GM23338 (cell line): Measurements from ENCODE around the gene CARD9. TPM values are rescaled to one million over a fixed set of nuclear protein-coding genes. Genes with fewer than 3 reads are reported as not detected.

ENCODE experiments used
- ATAC-seq: fragments of 200-7000 bp; cut with Tn5 transposase; 3 replicates; pipeline ENCODE4 v1.9.1; 2020
- DNase-seq: peaks from one replicate; pipeline ENCODE4 v3.0.0-alpha.2; 2015; ENCODE audit warnings: low spot score
- H2AFZ ChIP-seq: fragments of 200-600 bp; sonication (generic); 2 replicates; pipeline ENCODE4 v1.8.0; 2016; ENCODE audit warnings: antibody characterized with exemption, mild to moderate bottlenecking, moderate library complexity
- H3F3A ChIP-seq: fragments of 200-600 bp; sonication (generic); replicated peaks from 2 replicates; pipeline ENCODE4 v1.8.0; 2017; ENCODE audit warnings: antibody characterized with exemption, mixed run types, low read depth
- H3K27ac ChIP-seq: fragments of 200-600 bp; sonication (generic); 2 replicates; pipeline ENCODE4 v1.6.1; 2016; ENCODE audit warnings: low read depth
- H3K27me3 ChIP-seq: fragments of 200-600 bp; sonication (generic); 2 replicates; pipeline ENCODE4 v1.8.0; 2016; ENCODE audit warnings: mild to moderate bottlenecking, mixed run types, moderate library complexity; ENCODE audit not compliant: insufficient read depth
- H3K36me3 ChIP-seq: fragments of 200-600 bp; sonication (generic); 2 replicates; pipeline ENCODE4 v1.8.0; 2016; ENCODE audit warnings: mild to moderate bottlenecking; ENCODE audit not compliant: insufficient read depth
- H3K4me1 ChIP-seq: fragments of 200-600 bp; sonication (generic); 2 replicates; pipeline ENCODE4 v1.8.0; 2016; ENCODE audit warnings: mild to moderate bottlenecking, moderate library complexity; ENCODE audit not compliant: insufficient read depth
- H3K4me2 ChIP-seq: fragments of 200-600 bp; sonication (generic); 2 replicates; pipeline ENCODE4 v1.7.1; 2017; ENCODE audit warnings: mixed run types
- H3K4me3 ChIP-seq: fragments of 200-600 bp; sonication (generic); 2 replicates; pipeline ENCODE4 v1.6.1; 2016; ENCODE audit warnings: mixed run types
- H3K79me2 ChIP-seq: fragments of 200-600 bp; sonication (generic); replicated peaks from 2 replicates; pipeline ENCODE4 v1.8.0; 2017; ENCODE audit warnings: mild to moderate bottlenecking; ENCODE audit not compliant: insufficient read depth
- H3K9me2 ChIP-seq: fragments of 200-600 bp; sonication (generic); 2 replicates; pipeline ENCODE4 v1.8.0; 2017; ENCODE audit not compliant: insufficient read depth
- H4K20me1 ChIP-seq: fragments of 200-600 bp; sonication (generic); replicated peaks from 2 replicates; pipeline ENCODE4 v1.8.0; 2017; ENCODE audit warnings: mild to moderate bottlenecking; ENCODE audit not compliant: insufficient read depth
- H3K27ac Mint-ChIP-seq: 2 replicates; pipeline ENCODE4 v1.8.0; 2020; ENCODE audit warnings: inconsistent platforms, mild to moderate bottlenecking, moderate library complexity, mixed read lengths
- H3K27me3 Mint-ChIP-seq: 3 replicates; pipeline ENCODE4 v1.8.0; 2022; ENCODE audit warnings: low read depth, mild to moderate bottlenecking, moderate library complexity, mixed read lengths, inconsistent platforms; ENCODE audit not compliant: insufficient read depth, poor library complexity
- H3K36me3 Mint-ChIP-seq: 3 replicates; pipeline ENCODE4 v1.8.0; 2021; ENCODE audit warnings: low read depth, mild to moderate bottlenecking, inconsistent platforms, moderate library complexity, mixed read lengths
- H3K4me1 Mint-ChIP-seq: 3 replicates; pipeline ENCODE4 v1.8.0; 2020; ENCODE audit warnings: mild to moderate bottlenecking, inconsistent platforms, mixed read lengths
- H3K4me3 Mint-ChIP-seq: 3 replicates; pipeline ENCODE4 v1.8.0; 2021; ENCODE audit warnings: moderate library complexity, mild to moderate bottlenecking, inconsistent platforms, mixed read lengths
- H3K9me3 Mint-ChIP-seq: 3 replicates; pipeline ENCODE4 v1.8.0; 2020; ENCODE audit warnings: moderate library complexity, mild to moderate bottlenecking, inconsistent platforms, mixed read lengths
- CTCF ChIP-seq, 2 experiments: fragments of 200-600 bp in 1 of 2; sonication (generic) in 1 of 2; conservative IDR thresholded peaks; 2 replicates each; pipeline versions ENCODE4 v1.5.1 to v1.6.1; 2016 to 2017; ENCODE audit warnings: antibody characterized with exemption in 2 of 2, low read depth in 2 of 2, mild to moderate bottlenecking in 2 of 2, moderate library complexity in 1 of 2
- ETS1 ChIP-seq: IDR thresholded peaks from 2 replicates; pipeline ENCODE4 v1.6.1; 2016; ENCODE audit warnings: antibody characterized with exemption
- EZH2 ChIP-seq: fragments of 200-600 bp; sonication (generic); IDR thresholded peaks from one replicate; pipeline ENCODE4 v1.8.0; 2017; ENCODE audit warnings: antibody characterized with exemption, mild to moderate bottlenecking, low read depth; ENCODE audit not compliant: unreplicated experiment
- EZH2phosphoT487 ChIP-seq: fragments of 200-600 bp; sonication (generic); IDR thresholded peaks from one replicate; pipeline ENCODE4 v1.8.1; 2018; ENCODE audit warnings: antibody characterized with exemption; ENCODE audit not compliant: unreplicated experiment
- NANOG ChIP-seq: IDR thresholded peaks from 2 replicates; pipeline ENCODE4 v1.6.1; 2016; ENCODE audit warnings: antibody characterized with exemption, borderline replicate concordance
- REST ChIP-seq: IDR thresholded peaks from one replicate; pipeline ENCODE4 v1.6.1; 2018; ENCODE audit warnings: antibody characterized with exemption; ENCODE audit not compliant: unreplicated experiment
- STAT1 ChIP-seq: IDR thresholded peaks from one replicate; pipeline ENCODE4 v1.6.1; 2016; ENCODE audit warnings: antibody characterized with exemption; ENCODE audit not compliant: unreplicated experiment
- ZNF114 ChIP-seq: fragments of 250-450 bp; sonication (Bioruptor Pico); IDR thresholded peaks from 2 replicates; pipeline ENCODE4 v1.5.0; 2020; ENCODE audit warnings: mild to moderate bottlenecking, moderate library complexity
- ZNF331 ChIP-seq: fragments of 250-450 bp; sonication (Bioruptor Pico); IDR thresholded peaks from 2 replicates; pipeline ENCODE4 v1.5.0; 2020; ENCODE audit warnings: low read depth, mild to moderate bottlenecking, moderate library complexity
- ZNF462 ChIP-seq: fragments of 250-450 bp; sonication (Bioruptor Pico); IDR thresholded peaks from 2 replicates; pipeline ENCODE4 v1.5.0; 2020; ENCODE audit warnings: mild to moderate bottlenecking, moderate library complexity
- polyA plus RNA-seq: library from polyadenylated mRNA; unstranded; fragments of >200 nt; fragmentation: Nextera tagmentation; extraction: Ambion mirVana; gene quantifications from 2 replicates; pipeline ENCODE4 v1.2.1, GENCODE V29; 2016
- total RNA-seq: library from RNA; depleted of rRNA; stranded (reverse); fragments of >200 nt; shearing (Covaris generic); gene quantifications from 2 replicates; pipeline ENCODE4 v1.2.3, GENCODE V29; 2014

Gene CARD9
- total and polyA plus RNA-seq, 2 experiments from 2014 or later: 0.49 to 0.63 TPM

GRCh38 chr9:136372006-136372405 is 1.5 kb downstream of the CARD9 start:
- Mint-ChIP-seq H3K4me1 (no peaks in the 10 kb centered on the region), H3K4me3 (no peak overlapping the region), H3K27ac (no peak overlapping the region), H3K36me3 (peaks cover 6% of the 10 kb centered on the region; the same call in 2 of the 3 replicates), H3K27me3 (peaks cover 8% of the 10 kb centered on the region), H3K9me3 (no peaks in the 10 kb centered on the region)
- no peaks in the 10 kb centered on the region for H3F3A ChIP-seq
- H3K36me3 ChIP-seq: no peaks in the 10 kb centered on the region
- H3K27ac ChIP-seq: no peak overlapping the region
- no peaks in the 10 kb centered on the region for H3K79me2 ChIP-seq
- no peak overlapping the region for H3K4me3 ChIP-seq
- H4K20me1 ChIP-seq: no peaks in the 10 kb centered on the region; the same call in 1 of the 2 replicates
- DNase-seq (no peak), ATAC-seq (no peak)
- H2AFZ ChIP-seq: no peak overlapping the region
- TF ChIP-seq REST (no peak), STAT1 (no peak), NANOG (no peak), EZH2 (no peak), CTCF (conservative IDR thresholded peaks at IDR 0.05; ENCODE audit: low read depth in 2 of 2) (no peak), EZH2phosphoT487 (no peak), ZNF331 (CRISPR knock-in tag) (no peak), ZNF462 (no peak), ETS1 (no peak), ZNF114 (no peak)
- no peak overlapping the region for H3K4me2 ChIP-seq
- H3K27me3 ChIP-seq: no peaks in the 10 kb centered on the region
- no peaks in the 10 kb centered on the region for H3K9me2 ChIP-seq
- H3K4me1 ChIP-seq: no peaks in the 10 kb centered on the region
